Liver (tissue), 9 donors: ENCODE results near the gene CDON. TPM values are rescaled to one million over a fixed set of nuclear protein-coding genes. Genes with fewer than 3 reads are reported as not detected.

Experiments
- DNase-seq: peaks from one replicate; pipeline ENCODE4 v3.0.0-alpha.2; 2017; ENCODE audit warnings: low spot score
- H3K27ac ChIP-seq, 2 donors: one replicate each; pipeline ENCODE4 v1.7.0; 2013; ENCODE audit warnings: inconsistent platforms in 2 of 2, low read length in 2 of 2, control low read depth in 1 of 2, low read depth in 1 of 2, mild to moderate bottlenecking in 1 of 2
- H3K27me3 ChIP-seq, 4 donors: one replicate each; pipeline versions ENCODE4 v1.6.1 to v1.7.0; 2013; ENCODE audit warnings: low read length in 3 of 4, inconsistent platforms in 1 of 4, mild to moderate bottlenecking in 1 of 4, moderate library complexity in 1 of 4; ENCODE audit not compliant: control insufficient read depth in 4 of 4, insufficient read depth in 4 of 4
- H3K36me3 ChIP-seq, 4 donors: one replicate each; pipeline versions ENCODE4 v1.6.1 to v1.7.0; 2013; ENCODE audit warnings: low read length in 3 of 4, mild to moderate bottlenecking in 3 of 4, low read depth in 1 of 4, moderate library complexity in 1 of 4; ENCODE audit not compliant: control insufficient read depth in 4 of 4, insufficient read depth in 3 of 4
- H3K4me1 ChIP-seq, 4 donors: one replicate each; pipeline versions ENCODE4 v1.6.1 to v1.7.0; 2013; ENCODE audit warnings: low read length in 3 of 4, mild to moderate bottlenecking in 3 of 4, moderate library complexity in 1 of 4; ENCODE audit not compliant: control insufficient read depth in 4 of 4, insufficient read depth in 4 of 4
- H3K4me3 ChIP-seq, 3 donors: one replicate each; pipeline versions ENCODE4 v1.6.1 to v1.7.0; 2013; ENCODE audit warnings: low read length in 3 of 3, control low read depth in 1 of 3, low read depth in 1 of 3, mild to moderate bottlenecking in 1 of 3
- H3K9ac ChIP-seq, 2 donors: one replicate each; pipeline ENCODE4 v1.7.0; 2013; ENCODE audit warnings: low read length in 2 of 2, mild to moderate bottlenecking in 2 of 2, moderate library complexity in 2 of 2, control low read depth in 1 of 2, low read depth in 1 of 2
- H3K9me3 ChIP-seq, 4 donors: one replicate each; pipeline versions ENCODE4 v1.6.1 to v1.7.0; 2013; ENCODE audit warnings: low read length in 3 of 4; ENCODE audit not compliant: control insufficient read depth in 4 of 4
- EGR1 ChIP-seq, 2 donors: IDR thresholded peaks; 2 replicates each; pipeline ENCODE4 v1.6.1; 2016 to 2018; ENCODE audit warnings: antibody characterized with exemption in 2 of 2, low read depth in 2 of 2
- FOXA1 ChIP-seq: IDR thresholded peaks from 2 replicates; pipeline ENCODE4 v1.6.1; 2016; ENCODE audit warnings: antibody characterized with exemption
- FOXA2 ChIP-seq: IDR thresholded peaks from 2 replicates; pipeline ENCODE4 v1.6.1; 2016; ENCODE audit warnings: antibody characterized with exemption
- GABPA ChIP-seq, 2 donors: IDR thresholded peaks in 1 of 2; conservative IDR thresholded peaks in 1 of 2; 2 replicates each; pipeline ENCODE4 v1.6.1; 2016; ENCODE audit warnings: antibody characterized with exemption in 2 of 2, mild to moderate bottlenecking in 1 of 2, moderate library complexity in 1 of 2
- HNF4A ChIP-seq, 2 donors: conservative IDR thresholded peaks; 2 replicates each; pipeline ENCODE4 v1.6.1; 2016; ENCODE audit warnings: antibody characterized with exemption in 2 of 2, mild to moderate bottlenecking in 2 of 2
- HNF4G ChIP-seq: IDR thresholded peaks from 2 replicates; pipeline ENCODE4 v1.6.1; 2016; ENCODE audit warnings: antibody characterized with exemption
- JUND ChIP-seq, 2 donors: IDR thresholded peaks; 2 replicates each; pipeline ENCODE4 v1.6.1; 2016; ENCODE audit warnings: antibody characterized with exemption in 2 of 2
- NR2F2 ChIP-seq: IDR thresholded peaks from 2 replicates; pipeline ENCODE4 v1.6.1; 2016; ENCODE audit warnings: antibody characterized with exemption
- RAD21 ChIP-seq, 2 donors: IDR thresholded peaks; 2 replicates each; pipeline ENCODE4 v1.6.1; 2016; ENCODE audit warnings: antibody characterized with exemption in 2 of 2, mild to moderate bottlenecking in 2 of 2
- RXRA ChIP-seq, 2 donors: IDR thresholded peaks; 2 replicates each; pipeline ENCODE4 v1.6.1; 2017 to 2018; ENCODE audit warnings: antibody characterized with exemption in 2 of 2, mild to moderate bottlenecking in 1 of 2
- SP1 ChIP-seq: IDR thresholded peaks from 2 replicates; pipeline ENCODE4 v1.6.1; 2018; ENCODE audit warnings: antibody characterized with exemption, mild to moderate bottlenecking
- TAF1 ChIP-seq: conservative IDR thresholded peaks from 2 replicates; pipeline ENCODE4 v1.6.1; 2016; ENCODE audit warnings: antibody characterized with exemption, mild to moderate bottlenecking
- YY1 ChIP-seq: IDR thresholded peaks from 2 replicates; pipeline ENCODE4 v1.6.1; 2016; ENCODE audit warnings: antibody characterized with exemption, mild to moderate bottlenecking
- WGBS: extraction: QIAGEN DNeasy Blood & Tissue Kit; methylation state at CpG from one replicate; pipeline ENCODE4 v1.1.7; 2013; 5-methylcytosine and 5-hydroxymethylcytosine counted together
- polyA plus RNA-seq, 2 donors: library from polyadenylated mRNA; stranded (reverse) in 1 of 2; unstranded in 1 of 2; fragments of 200-250 nt in 1 of 2; fragments of >200 nt in 1 of 2; fragmentation: Nextera tagmentation in 1 of 2; extraction: Ambion mirVana in 1 of 2; gene quantifications; one replicate each; pipeline versions ENCODE4 v1.2.1 to v1.2.3, GENCODE V29; 2013 to 2015
- total RNA-seq, 2 donors: library from RNA; depleted of rRNA; stranded (reverse); fragments of >200 nt; gene quantifications; one replicate each; pipeline ENCODE4 v1.2.3, GENCODE V29; 2014
- TF ChIP-seq, protein P1 (sequence below): IDR thresholded peaks from 2 replicates; pipeline ENCODE4 v1.6.1; 2016; ENCODE audit warnings: antibody characterized with exemption
- TF ChIP-seq, protein P2 (sequence below): IDR thresholded peaks from 2 replicates; pipeline ENCODE4 v1.6.1; 2016; ENCODE audit warnings: antibody characterized with exemption
- TF ChIP-seq, protein P3 (sequence below): IDR thresholded peaks from 2 replicates; pipeline ENCODE4 v1.6.1; 2016; ENCODE audit warnings: antibody characterized with exemption, mild to moderate bottlenecking
- TF ChIP-seq, protein P4 (sequence below): fragments of 150-350 bp; IDR thresholded peaks from 2 replicates; pipeline ENCODE4 v1.5.1; 2017; ENCODE audit warnings: improper control_type of control experiment, low read depth, low read length; ENCODE audit not compliant: missing input control
- TF ChIP-seq, protein P5 (sequence below): IDR thresholded peaks from 2 replicates; pipeline ENCODE4 v1.6.1; 2016; ENCODE audit warnings: antibody characterized with exemption
- donor health status: healthy.
- donor health status: healthy.
- donor health status: healthy.
- donor health status: healthy.
- donor health status: healthy.

The CDON gene
- total and polyA plus RNA-seq, 4 donors: 0.69 to 7.4 (median 3.9) TPM

DNA sequence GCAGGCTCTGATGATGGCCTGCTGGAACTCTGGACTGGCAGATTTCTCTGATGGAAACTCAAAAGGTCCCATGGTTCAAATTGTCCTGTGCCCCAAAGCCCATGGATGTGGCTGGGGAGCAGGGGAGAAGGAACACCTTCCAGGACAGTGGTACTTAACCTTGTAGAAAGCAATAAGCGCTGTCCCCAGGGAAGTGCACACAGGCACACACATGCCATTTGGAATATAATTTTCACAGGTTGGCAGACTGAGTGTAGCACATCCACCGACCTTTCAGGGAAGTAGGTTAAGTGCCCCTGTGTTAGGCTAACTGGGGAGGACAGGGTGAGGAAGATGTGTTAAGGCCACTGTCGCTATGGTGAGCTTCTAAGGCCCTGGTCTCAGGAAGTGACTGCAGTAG, 140.5 kb downstream of the CDON start (continued):
- TF ChIP-seq HNF4A (conservative IDR thresholded peaks at IDR 0.05) (no peak), HNF4G (no peak), FOXA1 (no peak), YY1 (no peak), JUND (IDR thresholded peaks at IDR 0.05) (no peak)
- TF ChIP-seq, protein P1, sequence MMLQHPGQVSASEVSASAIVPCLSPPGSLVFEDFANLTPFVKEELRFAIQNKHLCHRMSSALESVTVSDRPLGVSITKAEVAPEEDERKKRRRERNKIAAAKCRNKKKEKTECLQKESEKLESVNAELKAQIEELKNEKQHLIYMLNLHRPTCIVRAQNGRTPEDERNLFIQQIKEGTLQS: no peak
- TF ChIP-seq, protein P2, sequence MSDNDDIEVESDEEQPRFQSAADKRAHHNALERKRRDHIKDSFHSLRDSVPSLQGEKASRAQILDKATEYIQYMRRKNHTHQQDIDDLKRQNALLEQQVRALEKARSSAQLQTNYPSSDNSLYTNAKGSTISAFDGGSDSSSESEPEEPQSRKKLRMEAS: no peak

DNA sequence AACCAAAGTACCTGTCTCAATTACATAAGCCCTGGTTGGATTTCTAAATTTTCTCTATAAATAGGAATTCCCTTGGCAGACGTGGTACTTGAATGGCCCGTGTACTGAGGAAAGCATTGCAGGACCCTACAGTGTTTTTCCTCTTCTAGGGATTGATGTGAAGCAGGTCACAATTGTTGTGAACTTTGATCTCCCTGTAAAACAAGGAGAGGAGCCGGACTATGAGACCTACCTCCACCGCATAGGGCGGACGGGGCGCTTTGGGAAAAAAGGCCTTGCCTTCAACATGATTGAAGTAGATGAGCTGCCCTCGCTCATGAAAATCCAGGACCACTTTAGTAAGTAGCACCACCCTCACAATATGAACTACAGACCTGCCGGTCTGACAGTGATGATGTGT, 141.6 kb downstream of the CDON start:
- H3K9me3 ChIP-seq: no peaks in the 10 kb centered on the region
- H3K27ac ChIP-seq: no peak overlapping the region
- H3K4me3 ChIP-seq: no peak overlapping the region
- no peak overlapping the region for H3K9ac ChIP-seq
- no peak for DNase-seq
- H3K27me3 ChIP-seq: no peaks in the 10 kb centered on the region
- no peak for TF ChIP-seq TAF1
- no peak for TF ChIP-seq JUND (IDR thresholded peaks at IDR 0.05)
- no peak for TF ChIP-seq HNF4G
- TF ChIP-seq, protein P2: no peak
- TF ChIP-seq FOXA1: no peak
- no peak for TF ChIP-seq EGR1 (IDR thresholded peaks at IDR 0.05; ENCODE audit: low read depth in 2 of 2)
- TF ChIP-seq YY1: no peak
- TF ChIP-seq, protein P3, sequence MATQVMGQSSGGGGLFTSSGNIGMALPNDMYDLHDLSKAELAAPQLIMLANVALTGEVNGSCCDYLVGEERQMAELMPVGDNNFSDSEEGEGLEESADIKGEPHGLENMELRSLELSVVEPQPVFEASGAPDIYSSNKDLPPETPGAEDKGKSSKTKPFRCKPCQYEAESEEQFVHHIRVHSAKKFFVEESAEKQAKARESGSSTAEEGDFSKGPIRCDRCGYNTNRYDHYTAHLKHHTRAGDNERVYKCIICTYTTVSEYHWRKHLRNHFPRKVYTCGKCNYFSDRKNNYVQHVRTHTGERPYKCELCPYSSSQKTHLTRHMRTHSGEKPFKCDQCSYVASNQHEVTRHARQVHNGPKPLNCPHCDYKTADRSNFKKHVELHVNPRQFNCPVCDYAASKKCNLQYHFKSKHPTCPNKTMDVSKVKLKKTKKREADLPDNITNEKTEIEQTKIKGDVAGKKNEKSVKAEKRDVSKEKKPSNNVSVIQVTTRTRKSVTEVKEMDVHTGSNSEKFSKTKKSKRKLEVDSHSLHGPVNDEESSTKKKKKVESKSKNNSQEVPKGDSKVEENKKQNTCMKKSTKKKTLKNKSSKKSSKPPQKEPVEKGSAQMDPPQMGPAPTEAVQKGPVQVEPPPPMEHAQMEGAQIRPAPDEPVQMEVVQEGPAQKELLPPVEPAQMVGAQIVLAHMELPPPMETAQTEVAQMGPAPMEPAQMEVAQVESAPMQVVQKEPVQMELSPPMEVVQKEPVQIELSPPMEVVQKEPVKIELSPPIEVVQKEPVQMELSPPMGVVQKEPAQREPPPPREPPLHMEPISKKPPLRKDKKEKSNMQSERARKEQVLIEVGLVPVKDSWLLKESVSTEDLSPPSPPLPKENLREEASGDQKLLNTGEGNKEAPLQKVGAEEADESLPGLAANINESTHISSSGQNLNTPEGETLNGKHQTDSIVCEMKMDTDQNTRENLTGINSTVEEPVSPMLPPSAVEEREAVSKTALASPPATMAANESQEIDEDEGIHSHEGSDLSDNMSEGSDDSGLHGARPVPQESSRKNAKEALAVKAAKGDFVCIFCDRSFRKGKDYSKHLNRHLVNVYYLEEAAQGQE: no peak
- TF ChIP-seq NR2F2: no peak
- TF ChIP-seq RAD21 (IDR thresholded peaks at IDR 0.05): no peak
- TF ChIP-seq FOXA2: no peak
- no peak for TF ChIP-seq SP1
- TF ChIP-seq RXRA (IDR thresholded peaks at IDR 0.05): no peak
- TF ChIP-seq, protein P4, sequence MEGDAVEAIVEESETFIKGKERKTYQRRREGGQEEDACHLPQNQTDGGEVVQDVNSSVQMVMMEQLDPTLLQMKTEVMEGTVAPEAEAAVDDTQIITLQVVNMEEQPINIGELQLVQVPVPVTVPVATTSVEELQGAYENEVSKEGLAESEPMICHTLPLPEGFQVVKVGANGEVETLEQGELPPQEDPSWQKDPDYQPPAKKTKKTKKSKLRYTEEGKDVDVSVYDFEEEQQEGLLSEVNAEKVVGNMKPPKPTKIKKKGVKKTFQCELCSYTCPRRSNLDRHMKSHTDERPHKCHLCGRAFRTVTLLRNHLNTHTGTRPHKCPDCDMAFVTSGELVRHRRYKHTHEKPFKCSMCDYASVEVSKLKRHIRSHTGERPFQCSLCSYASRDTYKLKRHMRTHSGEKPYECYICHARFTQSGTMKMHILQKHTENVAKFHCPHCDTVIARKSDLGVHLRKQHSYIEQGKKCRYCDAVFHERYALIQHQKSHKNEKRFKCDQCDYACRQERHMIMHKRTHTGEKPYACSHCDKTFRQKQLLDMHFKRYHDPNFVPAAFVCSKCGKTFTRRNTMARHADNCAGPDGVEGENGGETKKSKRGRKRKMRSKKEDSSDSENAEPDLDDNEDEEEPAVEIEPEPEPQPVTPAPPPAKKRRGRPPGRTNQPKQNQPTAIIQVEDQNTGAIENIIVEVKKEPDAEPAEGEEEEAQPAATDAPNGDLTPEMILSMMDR: no peak
- no peak for TF ChIP-seq HNF4A (conservative IDR thresholded peaks at IDR 0.05)
- TF ChIP-seq GABPA (IDR thresholded peaks at IDR 0.05 in 1 of 2, conservative IDR thresholded peaks at IDR 0.05 in 1 of 2): no peak
- TF ChIP-seq, protein P5, sequence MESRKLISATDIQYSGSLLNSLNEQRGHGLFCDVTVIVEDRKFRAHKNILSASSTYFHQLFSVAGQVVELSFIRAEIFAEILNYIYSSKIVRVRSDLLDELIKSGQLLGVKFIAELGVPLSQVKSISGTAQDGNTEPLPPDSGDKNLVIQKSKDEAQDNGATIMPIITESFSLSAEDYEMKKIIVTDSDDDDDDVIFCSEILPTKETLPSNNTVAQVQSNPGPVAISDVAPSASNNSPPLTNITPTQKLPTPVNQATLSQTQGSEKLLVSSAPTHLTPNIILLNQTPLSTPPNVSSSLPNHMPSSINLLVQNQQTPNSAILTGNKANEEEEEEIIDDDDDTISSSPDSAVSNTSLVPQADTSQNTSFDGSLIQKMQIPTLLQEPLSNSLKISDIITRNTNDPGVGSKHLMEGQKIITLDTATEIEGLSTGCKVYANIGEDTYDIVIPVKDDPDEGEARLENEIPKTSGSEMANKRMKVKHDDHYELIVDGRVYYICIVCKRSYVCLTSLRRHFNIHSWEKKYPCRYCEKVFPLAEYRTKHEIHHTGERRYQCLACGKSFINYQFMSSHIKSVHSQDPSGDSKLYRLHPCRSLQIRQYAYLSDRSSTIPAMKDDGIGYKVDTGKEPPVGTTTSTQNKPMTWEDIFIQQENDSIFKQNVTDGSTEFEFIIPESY: no peak
- TF ChIP-seq, protein P1: no peak
- H3K4me1 ChIP-seq: peaks cover 3 to 15% (median 7%) of the 10 kb centered on the region in 4 donors
- 78% methylated on average over 9 of the region's 9 CpGs for WGBS
- H3K36me3 ChIP-seq: no peaks in the 10 kb centered on the region
